Measurements from ENCODE around the gene DEFB123. TPM values are rescaled to one million over a fixed set of nuclear protein-coding genes. Genes with fewer than 3 reads are reported as not detected.
"Not testable (repeated sequence)": the region's sequence is repeated elsewhere in the genome, so short reads cannot be mapped to it uniquely, and the experiment has no call there.

DEFB123 gene
- total RNA-seq, 1 experiment from 2014 or later: not detected

- intact Hi-C loops (cut with micrococcal nuclease): no loop called here
- H3K4me3 Mint-ChIP-seq (ENCODE audit: unreplicated experiment): no peak overlapping the region
- CTCF ChIA-PET: interaction anchor here (0.8 to 1.1 kb wide), 2 partner anchors 10 to 24 kb away, joined by 3 read pairs; no protein-coding TSS in a partner anchor
- DNase-seq (ENCODE audit: unreplicated experiment): no peak
- POLR2A ChIA-PET: no interaction called here
- no peak overlapping the region for H3K27ac Mint-ChIP-seq (ENCODE audit: low read depth, unreplicated experiment)
- H3K9me3 Mint-ChIP-seq (ENCODE audit: unreplicated experiment): no peaks in the 10 kb centered on the region
- no peaks in the 10 kb centered on the region for H3K4me1 Mint-ChIP-seq (ENCODE audit: insufficient read depth, unreplicated experiment)
- H3K36me3 Mint-ChIP-seq (ENCODE audit: insufficient read depth, unreplicated experiment): no peaks in the 10 kb centered on the region
- TF ChIP-seq, protein P1, sequence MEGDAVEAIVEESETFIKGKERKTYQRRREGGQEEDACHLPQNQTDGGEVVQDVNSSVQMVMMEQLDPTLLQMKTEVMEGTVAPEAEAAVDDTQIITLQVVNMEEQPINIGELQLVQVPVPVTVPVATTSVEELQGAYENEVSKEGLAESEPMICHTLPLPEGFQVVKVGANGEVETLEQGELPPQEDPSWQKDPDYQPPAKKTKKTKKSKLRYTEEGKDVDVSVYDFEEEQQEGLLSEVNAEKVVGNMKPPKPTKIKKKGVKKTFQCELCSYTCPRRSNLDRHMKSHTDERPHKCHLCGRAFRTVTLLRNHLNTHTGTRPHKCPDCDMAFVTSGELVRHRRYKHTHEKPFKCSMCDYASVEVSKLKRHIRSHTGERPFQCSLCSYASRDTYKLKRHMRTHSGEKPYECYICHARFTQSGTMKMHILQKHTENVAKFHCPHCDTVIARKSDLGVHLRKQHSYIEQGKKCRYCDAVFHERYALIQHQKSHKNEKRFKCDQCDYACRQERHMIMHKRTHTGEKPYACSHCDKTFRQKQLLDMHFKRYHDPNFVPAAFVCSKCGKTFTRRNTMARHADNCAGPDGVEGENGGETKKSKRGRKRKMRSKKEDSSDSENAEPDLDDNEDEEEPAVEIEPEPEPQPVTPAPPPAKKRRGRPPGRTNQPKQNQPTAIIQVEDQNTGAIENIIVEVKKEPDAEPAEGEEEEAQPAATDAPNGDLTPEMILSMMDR (IDR thresholded peaks at IDR 0.05; ENCODE audit: unreplicated experiment): no peak
- H3K27me3 Mint-ChIP-seq (ENCODE audit: insufficient read depth, unreplicated experiment): peaks cover 50% of the 10 kb centered on the region
- no TSS peak for BruUV-seq (replicated peaks)
These were observed 22.1 kb upstream of the DEFB123 start for GRCh38 chr20:31418307-31418706.

GRCh38 chr20:31425797-31426196, 14.6 kb upstream of the DEFB123 start:
- peaks cover 56% of the 10 kb centered on the region for H3K27me3 Mint-ChIP-seq (ENCODE audit: insufficient read depth, unreplicated experiment)
- ChIA-PET CTCF (interaction anchor here (1.2 to 2.0 kb wide), 2 partner anchors 67 to 111 kb away, joined by 3 to 4 read pairs; no protein-coding TSS in a partner anchor), POLR2A (no interaction called here)
- BruUV-seq (replicated peaks): no TSS peak
- H3K4me3 Mint-ChIP-seq (ENCODE audit: unreplicated experiment): no peak overlapping the region
- intact Hi-C loops (cut with micrococcal nuclease): no loop called here
- H3K27ac Mint-ChIP-seq (ENCODE audit: low read depth, unreplicated experiment): no peak overlapping the region
- DNase-seq (ENCODE audit: unreplicated experiment): no peak
- TF ChIP-seq, protein P1 (IDR thresholded peaks at IDR 0.05; ENCODE audit: unreplicated experiment): no peak
- H3K9me3 Mint-ChIP-seq (ENCODE audit: unreplicated experiment): peaks cover 8% of the 10 kb centered on the region
- no peaks in the 10 kb centered on the region for H3K36me3 Mint-ChIP-seq (ENCODE audit: insufficient read depth, unreplicated experiment)
- no peaks in the 10 kb centered on the region for H3K4me1 Mint-ChIP-seq (ENCODE audit: insufficient read depth, unreplicated experiment)

DNA sequence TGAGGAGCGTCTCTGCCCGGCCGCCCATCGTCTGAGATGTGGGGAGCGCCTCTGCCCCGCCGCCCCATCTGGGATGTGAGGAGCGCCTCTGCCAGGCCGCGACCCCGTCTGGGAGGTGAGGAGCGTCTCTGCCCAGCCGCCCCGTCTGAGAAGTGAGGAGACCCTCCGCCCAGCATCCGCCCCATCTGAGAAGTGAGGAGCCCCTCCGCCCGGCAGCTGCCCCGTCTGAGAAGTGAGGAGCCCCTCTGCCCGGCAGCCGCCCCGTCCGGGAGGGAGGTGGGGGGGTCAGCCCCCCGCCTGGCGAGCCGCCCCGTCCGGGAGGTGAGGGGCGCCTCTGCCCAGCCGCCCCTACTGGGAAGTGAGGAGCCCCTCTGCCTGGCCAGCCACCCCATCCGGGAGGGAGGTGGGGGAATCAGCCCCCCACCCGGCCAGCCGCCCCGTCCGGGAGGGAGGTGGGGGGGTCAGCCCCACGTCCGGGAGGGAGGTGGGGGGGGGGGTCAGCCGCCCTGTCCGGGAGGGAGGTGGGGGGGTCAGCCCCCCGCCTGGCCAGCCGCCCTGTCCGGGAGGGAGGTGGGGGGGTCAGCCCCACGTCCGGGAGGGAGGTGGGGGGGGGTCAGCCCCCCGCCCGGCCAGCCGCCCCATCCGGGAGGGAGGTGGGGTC, 13.4 kb upstream of the DEFB123 start:
- H3K36me3 Mint-ChIP-seq (ENCODE audit: insufficient read depth, unreplicated experiment); H3K4me3 Mint-ChIP-seq (ENCODE audit: unreplicated experiment); POLR2A ChIA-PET; H3K4me1 Mint-ChIP-seq (ENCODE audit: insufficient read depth, unreplicated experiment); intact Hi-C loops (cut with micrococcal nuclease); H3K27ac Mint-ChIP-seq (ENCODE audit: low read depth, unreplicated experiment); CTCF ChIA-PET; H3K9me3 Mint-ChIP-seq (ENCODE audit: unreplicated experiment); DNase-seq (ENCODE audit: unreplicated experiment); BruUV-seq (replicated peaks): not testable (repeated sequence)
- H3K27me3 Mint-ChIP-seq (ENCODE audit: insufficient read depth, unreplicated experiment): peaks cover 54% of the 10 kb centered on the region

DNA sequence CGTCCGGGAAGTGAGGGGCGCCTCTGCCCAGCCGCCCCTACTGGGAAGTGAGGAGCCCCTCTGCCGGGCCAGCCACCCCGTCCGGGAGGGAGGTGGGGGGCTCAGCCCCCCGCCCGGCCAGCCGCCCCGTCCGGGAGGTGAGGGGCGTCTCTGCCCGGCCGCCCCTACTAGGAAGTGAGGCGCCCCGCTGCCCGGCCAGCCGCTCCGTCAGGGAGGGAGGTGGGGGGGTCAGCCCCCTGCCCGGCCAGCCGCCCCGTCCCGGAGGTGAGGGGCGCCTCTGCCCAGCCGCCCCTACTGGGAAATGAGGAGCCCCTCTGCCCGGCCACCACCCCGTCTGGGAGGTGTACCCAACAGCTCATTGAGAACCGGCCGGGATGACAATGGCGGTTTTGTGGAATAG, 12.9 kb upstream of the DEFB123 start:
- DNase-seq (ENCODE audit: unreplicated experiment); CTCF ChIA-PET; H3K9me3 Mint-ChIP-seq (ENCODE audit: unreplicated experiment); POLR2A ChIA-PET; H3K27ac Mint-ChIP-seq (ENCODE audit: low read depth, unreplicated experiment); H3K36me3 Mint-ChIP-seq (ENCODE audit: insufficient read depth, unreplicated experiment); BruUV-seq (replicated peaks); intact Hi-C loops (cut with micrococcal nuclease); H3K4me3 Mint-ChIP-seq (ENCODE audit: unreplicated experiment); H3K4me1 Mint-ChIP-seq (ENCODE audit: insufficient read depth, unreplicated experiment): not testable (repeated sequence)
- H3K27me3 Mint-ChIP-seq (ENCODE audit: insufficient read depth, unreplicated experiment): peaks cover 53% of the 10 kb centered on the region

- intact Hi-C loops (cut with micrococcal nuclease): no loop called here
- Mint-ChIP-seq H3K4me1 (ENCODE audit: insufficient read depth, unreplicated experiment) (no peaks in the 10 kb centered on the region), H3K9me3 (ENCODE audit: unreplicated experiment) (peaks cover 8% of the 10 kb centered on the region), H3K27ac (ENCODE audit: low read depth, unreplicated experiment) (no peak overlapping the region), H3K27me3 (ENCODE audit: insufficient read depth, unreplicated experiment) (peaks cover 46% of the 10 kb centered on the region), H3K4me3 (ENCODE audit: unreplicated experiment) (no peak overlapping the region), H3K36me3 (ENCODE audit: insufficient read depth, unreplicated experiment) (no peaks in the 10 kb centered on the region)
- TF ChIP-seq, protein P1 (IDR thresholded peaks at IDR 0.05; ENCODE audit: unreplicated experiment): no peak
- BruUV-seq (replicated peaks): no TSS peak
- ChIA-PET POLR2A (no interaction called here), CTCF (interaction anchor here (0.6 to 1.4 kb wide), 7 partner anchors 10 to 958 kb away, joined by 3 to 7 read pairs (median 4); partner anchors contain the start of gene DEFB123)
- no peak for DNase-seq (ENCODE audit: unreplicated experiment)
These were observed 9.8 kb upstream of the DEFB123 start for GRCh38 chr20:31430568-31431115.
